GM19455 (cell line): ENCODE data around the gene PPP2R2C.
A peak's percentile ranks its signal among the peaks of the same experiment; 100 is the strongest.

Source experiments
- ATAC-seq: cut with Tn5 transposase; IDR thresholded peaks from one replicate; pipeline ENCODE4 v1.9.1; 2021; ENCODE audit not compliant: unreplicated experiment

Gene PPP2R2C

DNA sequence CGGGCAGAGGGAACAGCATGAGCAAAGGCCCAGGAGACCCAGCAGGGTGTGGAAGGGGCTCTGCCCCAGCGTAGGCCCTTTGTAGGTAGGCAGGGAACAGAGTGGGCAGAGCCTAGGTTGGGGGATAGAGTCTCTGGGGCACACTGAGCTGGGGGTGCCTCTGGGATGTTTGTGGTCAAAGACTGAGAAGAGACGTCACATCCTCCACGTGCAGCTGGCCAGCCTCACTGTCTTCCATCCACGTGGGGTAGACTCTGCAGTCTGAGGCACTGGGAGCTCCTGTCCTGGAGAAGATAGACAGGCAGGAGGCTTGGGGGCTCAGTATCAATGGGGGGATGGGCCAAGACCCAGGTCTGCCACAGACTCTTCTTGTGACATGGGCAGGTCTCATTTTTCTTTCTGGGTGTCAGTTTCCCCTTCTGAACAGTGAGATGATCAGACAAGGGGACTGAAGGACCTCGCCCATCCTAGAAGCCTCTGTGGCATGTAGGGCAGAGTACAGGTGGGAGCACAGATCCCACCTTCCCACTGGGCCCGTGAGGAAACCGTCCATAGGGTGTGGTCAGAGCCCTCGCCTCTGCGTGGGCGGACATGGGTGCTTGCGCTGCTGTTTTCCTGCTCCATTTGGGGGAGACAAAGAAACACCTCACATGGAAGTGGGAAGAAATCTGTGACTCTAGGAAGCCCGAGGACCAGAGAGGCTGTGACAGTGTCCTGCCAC is 179.9 kb downstream of the PPP2R2C start:
- ATAC-seq = no peak

DNA sequence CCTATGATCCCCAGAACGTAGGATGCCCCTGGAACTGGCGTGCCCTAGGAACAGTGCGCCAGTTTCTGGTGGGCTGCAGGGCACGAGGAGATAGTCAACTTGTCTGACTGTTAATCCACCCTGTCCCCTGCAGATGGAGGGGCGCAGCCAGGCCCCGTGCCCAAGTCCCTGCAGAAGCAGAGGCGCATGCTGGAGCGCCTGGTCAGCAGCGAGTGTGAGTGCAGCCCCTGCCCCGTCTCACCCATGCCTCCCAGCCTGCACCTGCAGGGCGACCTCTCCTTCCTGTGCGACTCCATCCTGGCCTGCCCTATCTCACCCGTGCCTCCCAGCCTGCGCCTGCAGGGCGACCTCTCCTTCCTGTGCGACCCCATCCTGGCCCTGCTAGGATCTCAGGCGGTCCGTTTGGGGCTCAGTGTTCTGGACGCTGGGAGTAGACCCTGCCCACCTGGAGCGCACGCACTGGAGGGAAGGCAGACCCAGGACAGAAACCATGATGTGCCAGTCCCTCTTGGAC is 180.6 kb downstream of the PPP2R2C start:
- ATAC-seq = no peak

DNA sequence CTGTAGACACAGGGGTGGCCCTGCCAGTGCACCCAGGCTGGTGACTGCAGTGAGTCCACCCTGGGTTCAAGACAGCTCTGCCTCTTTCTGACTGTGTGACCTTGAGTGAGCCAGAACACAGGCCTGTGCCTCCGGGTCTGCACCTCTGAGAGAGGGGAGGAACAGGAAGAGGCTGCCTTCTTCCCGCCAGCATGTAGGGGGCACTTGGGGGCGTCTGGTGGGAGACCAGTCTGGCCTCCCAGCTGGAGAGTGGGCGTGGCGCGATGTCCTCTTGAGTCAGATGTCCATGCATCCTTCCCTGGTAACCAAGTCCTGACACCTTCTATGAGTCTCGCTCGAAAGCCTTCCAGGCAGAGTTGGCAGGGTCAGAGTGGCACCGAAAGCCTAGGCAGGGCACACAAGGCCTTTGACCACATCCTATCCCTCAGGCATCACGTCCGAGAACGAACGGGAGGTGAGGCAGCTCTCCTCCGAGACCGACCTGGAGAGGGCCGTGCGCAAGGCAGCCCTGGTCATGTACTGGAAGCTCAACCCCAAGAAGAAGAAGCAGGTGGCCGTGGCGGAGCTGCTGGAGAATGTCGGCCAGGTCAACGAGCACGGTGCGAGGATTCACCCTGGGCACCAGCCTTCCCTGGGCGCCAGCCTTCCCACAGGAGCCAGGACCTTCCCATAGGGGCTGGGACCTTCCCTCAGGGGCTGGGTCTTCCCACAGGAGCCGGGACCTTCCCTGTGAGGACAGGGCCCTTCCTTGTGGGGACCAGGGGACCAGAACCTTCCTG is 181.5 kb downstream of the PPP2R2C start:
- ATAC-seq = no peak

DNA sequence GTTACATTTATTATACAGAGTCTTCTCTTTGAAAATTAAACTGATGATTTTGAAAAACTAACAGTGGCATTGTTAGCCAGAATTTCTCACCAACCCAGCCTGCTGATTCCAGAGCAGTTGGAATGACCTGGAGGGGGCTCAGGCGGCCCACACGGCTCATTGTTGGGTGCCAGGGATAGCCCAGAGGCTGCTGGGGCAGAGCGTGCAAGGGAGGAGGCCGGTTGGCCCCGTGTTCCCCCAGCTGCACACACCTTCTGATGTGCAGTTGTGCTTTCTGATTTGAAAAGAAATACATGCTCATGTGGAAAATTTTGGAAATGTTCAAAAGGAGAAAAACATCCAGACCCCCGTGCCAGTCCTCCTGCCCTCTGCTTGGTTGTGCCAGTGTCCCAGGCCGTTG is 182.2 kb downstream of the PPP2R2C start:
- ATAC-seq = no peak

DNA sequence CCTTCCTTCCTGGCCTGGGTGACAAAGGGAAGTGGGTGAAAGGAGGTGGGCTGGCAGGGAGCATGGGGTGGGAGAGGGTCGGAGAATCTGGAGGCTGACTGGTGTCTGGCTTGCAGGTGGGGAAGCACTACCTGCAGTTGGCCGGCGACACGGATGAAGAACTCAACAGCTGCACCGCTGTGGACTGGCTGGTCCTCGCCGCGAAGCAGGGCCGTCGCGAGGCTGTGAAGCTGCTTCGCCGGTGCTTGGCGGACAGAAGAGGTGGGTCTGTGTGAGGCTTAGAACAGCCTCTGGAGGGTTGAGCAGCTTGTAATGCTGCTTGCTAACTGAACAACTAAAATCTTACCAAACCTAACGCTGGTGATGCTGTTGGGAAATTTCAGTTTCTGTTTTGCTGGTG is 183.5 kb downstream of the PPP2R2C start:
- no peak for ATAC-seq

DNA sequence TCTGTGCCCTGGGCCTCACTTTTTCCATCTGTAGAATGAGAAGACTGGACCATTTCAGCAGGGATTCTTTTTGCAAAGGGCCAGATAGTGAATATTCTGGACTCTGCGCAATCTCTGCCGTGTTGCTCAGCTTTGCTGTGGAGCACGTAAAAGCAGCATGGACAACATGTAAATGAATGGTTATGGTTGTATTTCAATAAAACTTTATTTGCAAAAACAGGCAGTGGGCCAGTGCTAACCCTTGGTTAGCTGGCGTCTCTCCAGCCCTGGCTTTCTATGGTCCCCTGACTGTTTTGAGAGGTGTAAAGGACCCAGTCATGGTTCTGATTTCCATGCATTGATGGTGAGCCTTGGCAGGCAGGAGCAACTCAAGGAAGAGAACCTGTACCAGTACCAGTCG is 184.1 kb downstream of the PPP2R2C start:
- ATAC-seq = no peak

DNA sequence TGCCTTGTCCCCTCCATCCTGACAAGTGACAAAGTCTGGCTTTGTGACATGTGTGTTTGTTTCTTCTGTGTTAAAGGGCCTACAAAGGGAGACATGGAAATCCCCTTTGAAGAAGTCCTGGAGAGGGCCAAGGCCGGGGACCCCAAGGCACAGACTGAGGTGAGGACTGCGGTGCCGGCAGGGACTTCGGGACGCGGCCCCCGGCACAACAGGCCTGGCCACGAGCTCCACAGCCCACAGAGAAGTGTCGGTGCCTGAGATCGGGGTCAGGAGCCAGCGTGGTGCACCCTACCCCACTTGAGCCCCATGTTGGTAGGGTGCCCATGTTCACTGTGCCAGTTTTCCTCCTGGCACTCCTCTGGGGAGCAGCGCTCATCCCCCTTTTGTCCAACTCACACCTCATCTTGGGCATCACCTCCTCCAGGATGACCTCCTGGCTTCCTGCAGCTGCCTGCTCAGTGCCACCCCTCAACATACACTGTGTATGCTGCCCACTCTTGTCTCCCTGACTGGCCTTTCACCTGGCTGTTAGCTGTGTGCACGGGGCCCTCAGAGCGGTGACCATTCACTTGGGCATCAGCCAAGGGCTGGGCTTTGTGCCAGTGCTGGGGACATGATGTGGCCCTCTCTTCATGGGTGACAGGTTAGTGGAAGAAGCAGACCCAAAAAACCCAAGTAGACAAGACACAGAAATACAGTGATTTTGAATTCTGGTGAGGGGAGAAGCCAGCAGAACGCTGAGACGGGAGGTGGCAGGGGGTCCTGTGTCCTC is 185.2 kb downstream of the PPP2R2C start:
- no peak for ATAC-seq

DNA sequence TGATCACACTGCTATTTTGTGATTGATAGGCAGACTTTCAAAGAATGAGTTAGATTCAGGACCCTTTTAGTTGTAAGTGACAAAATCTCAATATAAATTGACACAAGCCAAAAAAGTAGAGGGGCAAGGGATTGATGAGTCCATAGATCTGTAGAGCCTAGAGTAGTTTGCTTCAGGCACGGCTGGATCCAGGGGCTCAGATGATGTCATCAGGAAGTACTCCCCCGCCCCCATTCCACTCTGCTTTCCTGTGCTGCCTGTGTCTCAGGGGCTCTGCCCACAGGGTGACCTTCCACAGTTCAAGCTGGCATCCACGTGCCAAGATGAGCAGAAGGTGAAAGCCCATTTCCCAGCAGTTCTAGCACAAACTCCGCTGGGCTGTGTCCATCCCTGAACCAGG is 189.1 kb downstream of the PPP2R2C start:
- ATAC-seq = no peak

DNA sequence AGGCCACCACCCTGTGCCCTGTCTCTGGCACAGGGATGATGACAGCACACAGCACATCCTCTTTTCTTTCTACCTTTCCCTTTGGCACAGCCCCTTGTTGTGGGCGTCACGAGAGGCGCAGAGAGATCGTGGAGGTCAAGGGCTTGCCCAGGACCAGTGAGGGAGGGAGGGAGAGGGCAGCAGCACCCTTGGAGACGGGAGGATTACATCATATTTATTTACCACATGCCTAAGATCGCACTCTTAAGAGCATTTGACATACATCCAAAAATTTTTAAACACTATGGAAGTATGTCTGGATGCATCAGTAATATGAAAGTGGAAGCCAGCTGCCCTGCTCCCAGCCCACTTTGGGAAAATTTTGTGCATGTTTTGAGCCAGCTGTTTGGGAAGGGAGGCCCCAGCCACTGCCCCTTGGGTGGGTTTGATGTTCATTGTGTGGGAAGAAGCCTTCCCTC is 190.1 kb downstream of the PPP2R2C start:
- ATAC-seq = no peak

DNA sequence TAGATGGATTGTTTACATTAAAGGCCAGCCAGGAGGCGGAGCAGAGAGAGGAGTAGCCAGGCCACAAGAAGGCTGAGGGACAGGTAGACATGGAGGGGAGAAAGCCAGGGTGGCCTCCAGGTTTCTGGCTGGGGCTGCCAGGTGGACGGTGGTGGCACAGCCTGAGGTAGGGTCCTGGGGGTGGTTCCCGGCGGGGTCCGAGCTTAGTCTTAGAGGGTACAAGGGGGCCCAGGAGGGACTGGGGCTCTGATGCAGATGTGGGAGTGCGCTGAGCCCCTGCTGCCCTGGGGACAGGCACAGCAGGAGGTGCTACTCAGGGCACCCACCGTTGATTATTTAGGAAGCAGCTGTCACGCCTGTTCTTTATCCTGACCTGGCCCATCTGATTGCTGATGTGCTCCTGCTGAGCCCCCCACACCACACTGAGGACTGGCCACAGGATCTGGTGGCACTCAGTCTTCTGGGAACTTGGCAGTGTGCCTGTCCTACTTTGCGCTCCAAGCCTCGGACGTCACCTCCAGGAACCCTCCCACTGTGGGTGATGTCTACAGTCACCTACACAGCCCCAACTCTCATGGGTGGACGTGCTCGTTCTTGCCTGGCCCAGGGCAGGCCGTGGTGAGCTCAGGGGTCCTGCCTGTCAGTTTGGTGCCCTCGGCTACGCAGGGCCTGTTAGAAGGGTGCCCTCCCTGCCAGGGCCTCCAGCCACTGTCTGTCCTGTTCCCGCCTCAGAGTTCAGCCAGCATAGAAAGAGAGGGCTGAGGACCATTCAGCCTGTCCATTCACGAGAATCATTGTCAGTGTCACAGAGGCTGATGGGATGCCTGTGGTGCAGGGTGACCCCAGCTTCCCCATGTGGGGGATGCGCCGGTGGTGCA is 190.7 kb downstream of the PPP2R2C start:
- no peak for ATAC-seq

DNA sequence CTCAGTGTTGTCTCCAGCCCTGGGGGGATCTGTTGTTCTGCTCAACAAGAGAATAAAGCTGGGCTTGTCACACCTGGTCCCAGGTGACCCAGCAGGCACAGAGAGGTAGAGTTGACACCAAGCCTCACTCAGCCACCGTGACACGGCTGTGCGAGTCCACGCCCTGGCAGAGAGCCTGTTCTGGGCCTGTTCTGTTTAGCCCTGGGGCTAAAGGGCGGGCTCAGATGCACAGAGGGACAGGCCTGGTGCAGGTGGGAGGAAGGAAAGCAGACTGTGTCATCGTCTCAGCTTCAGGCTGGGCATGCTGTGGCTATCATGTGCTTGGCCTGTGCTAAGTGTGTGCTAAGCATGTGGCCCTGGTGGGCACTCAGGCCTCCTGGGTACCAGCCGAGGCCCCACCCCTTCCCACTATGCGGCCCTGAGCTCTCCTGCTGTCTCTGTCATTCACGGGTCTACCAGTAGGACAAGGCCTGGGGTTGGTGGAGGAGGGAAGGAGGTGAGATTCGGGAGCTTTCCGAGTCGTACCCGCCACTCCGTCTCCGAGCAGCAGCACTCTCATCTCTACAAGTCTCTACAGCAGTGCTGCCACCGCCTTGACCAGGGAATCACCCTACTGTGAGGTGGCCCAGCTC is 191.9 kb downstream of the PPP2R2C start:
- no peak for ATAC-seq

DNA sequence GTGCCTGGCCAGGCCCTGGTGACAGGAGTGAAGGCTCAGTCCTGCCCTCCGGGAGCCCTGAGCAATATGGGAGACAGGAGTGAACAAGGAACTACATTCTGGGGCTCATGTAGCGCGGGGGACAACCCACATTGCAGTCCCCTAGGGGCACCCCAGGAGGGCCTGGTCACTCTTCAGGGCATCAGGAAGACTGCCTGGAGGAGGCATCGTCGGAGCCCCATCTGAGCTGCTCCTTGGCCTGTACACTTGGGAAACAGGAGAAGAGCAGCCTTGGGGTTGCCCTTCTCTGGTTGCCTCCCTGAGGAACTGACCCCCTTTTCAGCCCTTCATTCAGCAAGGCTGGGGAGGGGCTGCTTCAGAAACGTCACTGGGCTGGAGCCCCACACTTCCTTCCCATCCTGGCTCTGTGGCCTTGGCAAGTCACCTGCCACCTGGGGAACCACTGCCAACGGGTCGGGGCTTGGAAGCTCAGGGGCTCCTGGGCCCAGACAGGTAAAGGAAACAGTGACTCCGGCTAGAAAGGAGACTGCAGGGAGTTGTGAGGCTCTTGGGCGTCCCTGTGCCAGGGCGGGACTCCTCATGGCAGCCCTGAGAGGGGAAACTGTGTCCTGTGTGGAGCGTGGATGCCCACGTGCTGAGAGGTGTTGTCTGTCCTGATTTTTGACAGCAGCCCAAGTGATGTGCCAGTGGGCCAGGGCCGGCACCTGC is 192.7 kb downstream of the PPP2R2C start:
- no peak for ATAC-seq

DNA sequence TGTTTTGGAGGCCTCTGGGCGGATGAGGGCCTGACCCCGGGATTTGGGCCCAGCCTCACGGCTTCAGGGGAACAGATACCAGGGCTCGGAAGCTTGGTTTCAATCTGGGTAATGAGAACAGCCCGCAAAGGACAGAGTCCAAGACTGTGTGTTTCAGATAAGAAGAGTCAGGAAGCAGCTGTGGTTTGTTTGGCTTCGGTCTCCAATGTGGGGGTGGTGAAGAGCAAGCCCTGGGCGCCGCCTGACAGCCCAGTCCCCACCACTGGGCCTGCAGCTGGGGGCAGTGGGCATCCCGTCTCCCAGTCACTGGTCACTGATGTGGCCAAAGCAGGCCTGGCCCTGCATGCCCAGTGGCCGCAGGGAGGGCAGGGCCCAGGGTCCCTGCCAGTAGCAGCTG is 193.6 kb downstream of the PPP2R2C start:
- ATAC-seq = peak; percentile 92

DNA sequence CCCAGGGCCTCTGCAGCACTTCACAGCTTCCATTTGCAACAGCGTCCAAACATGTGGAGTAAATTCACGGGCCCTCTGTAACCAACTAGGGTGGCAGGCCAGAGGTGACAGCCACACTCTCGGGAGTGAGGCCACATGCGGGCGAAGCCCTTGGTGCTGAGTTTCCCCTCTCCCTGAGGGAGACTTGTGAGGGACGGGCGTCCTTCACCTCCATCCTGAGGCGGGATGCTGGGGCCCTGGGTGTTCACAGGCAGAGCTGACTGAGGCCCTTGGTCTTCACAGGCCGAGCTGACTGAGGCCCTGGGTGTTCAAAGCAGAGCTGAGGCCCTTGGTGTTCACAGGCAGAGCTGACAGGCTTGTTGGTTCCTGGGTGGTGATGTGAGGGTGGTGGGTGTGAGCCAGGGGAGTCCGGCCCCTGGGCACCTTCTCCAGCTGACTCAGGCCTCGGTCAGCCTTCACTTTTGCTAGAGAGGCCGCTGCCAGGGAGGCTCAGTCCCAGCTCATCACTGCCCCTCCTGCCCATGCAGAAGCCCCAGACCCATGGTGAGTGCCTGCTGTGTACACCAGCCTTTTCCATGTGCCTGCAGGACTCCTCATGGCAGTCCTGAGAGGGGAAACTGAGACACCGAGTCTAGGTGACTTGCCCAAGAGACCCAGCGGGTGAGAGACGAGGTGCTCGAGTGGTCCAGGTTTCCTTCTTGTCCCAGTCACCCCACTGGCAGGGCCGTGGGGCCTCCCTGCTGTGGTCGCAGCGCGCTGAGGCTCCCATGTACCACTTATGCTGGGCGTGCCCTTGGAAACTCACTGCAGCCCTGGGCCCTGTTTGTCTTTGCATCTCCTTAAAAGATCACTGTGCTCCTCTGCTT is 194.2 kb downstream of the PPP2R2C start:
- no peak for ATAC-seq

DNA sequence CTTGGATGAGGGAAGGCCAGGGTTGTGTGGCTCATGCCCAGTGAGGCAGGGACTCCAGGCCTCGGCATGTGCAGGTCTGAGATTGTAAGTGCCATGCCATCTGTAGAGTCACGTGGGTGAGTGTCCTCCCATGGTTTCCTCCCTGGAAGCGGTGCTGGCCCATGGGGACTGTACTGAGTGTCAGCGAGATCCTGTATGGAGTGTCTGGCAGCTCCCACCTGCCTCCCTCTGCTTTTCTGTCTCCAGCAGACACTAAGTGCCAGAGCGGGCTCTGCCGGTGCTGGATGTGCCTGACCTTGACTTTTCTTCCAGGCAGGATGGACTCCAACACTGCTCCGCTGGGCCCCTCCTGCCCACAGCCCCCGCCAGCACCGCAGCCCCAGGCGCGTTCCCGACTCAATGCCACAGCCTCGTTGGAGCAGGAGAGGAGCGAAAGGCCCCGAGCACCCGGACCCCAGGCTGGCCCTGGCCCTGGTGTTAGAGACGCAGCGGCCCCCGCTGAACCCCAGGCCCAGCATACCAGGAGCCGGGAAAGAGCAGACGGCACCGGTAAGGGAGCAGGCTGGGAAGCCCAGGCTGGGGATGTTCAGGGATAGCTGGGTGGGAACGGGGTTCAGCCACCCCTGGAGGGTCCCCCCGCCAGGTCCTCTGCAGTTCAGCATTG is 195.1 kb downstream of the PPP2R2C start:
- no peak for ATAC-seq

DNA sequence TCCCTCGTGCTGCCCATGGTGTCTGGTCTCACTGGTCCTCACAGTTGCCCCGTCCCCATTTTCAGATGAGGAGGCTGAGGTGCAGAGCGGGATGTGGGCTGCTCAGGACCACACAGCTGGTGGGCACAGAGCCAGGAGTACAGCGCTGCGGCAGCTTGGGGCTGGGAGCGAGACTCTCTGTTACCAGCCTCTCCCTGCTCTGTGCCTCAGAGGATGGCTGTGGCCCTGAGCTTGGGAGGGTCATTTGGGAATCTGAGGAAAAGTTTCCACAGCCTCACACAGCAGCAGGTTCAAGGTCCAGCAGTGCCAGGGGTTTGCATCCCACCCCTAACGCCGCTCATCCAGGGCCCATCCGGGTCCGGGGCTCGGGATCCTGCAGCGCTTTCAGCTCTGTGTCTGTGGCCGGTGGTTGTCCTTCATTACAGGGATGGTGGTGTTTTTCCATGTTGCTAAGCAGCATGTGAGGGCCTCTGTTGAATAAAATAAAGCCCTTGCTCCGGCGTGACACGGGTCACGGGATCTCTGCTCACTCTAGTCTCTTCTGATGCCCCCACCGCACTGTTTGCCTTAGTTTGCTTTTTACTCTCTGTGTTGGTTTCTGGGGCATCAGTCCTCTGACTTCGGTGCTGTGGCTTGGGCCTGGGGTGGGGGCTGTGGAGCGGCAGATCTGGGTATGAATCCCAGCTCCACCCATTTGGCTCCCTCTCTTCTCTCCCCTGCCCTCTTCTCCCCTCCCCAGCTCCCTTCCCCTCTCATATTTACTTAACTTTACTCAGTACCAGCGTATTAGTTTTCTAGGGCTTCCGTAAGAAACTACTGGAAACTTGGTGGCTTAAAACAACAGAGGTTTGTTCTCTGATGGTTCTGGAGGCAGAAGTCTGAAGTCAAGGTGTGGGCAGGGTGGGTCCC is 196.3 kb downstream of the PPP2R2C start:
- no peak for ATAC-seq

DNA sequence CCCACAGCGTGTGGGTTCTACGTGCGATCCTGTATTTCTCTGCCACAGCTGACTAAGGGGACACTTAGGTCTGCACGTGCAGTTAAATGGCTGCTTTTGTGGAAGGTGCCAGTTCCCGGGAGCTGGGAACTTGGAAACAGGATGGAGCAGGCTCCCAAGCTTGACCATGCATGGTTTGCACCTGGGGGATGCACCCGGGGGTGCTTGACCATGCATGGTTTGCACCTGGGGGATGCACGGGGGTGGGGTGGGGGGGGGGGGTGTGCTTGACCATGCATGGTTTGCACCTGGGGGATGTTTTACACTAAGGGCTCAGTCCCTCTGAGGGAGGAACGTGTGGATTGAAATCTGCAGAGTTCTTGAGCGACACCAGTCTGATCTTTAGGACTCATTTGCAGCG is 197.1 kb downstream of the PPP2R2C start:
- no peak for ATAC-seq
